ENCODE data around the gene HIBADH.

HIBADH gene

GRCh38 chr7:27482219-27482618 lies 180.5 kb downstream of the HIBADH start:
- DNase-seq, result no peak

GRCh38 chr7:27478556-27478955 lies 184.1 kb downstream of the HIBADH start:
- no peak for DNase-seq

- no peak for DNase-seq
These were observed 184.6 kb downstream of the HIBADH start for GRCh38 chr7:27478084-27478483.

GRCh38 chr7:27476493-27476892 lies 186.2 kb downstream of the HIBADH start:
- DNase-seq, result no peak
